Left colon (tissue), 2 donors: Measurements from ENCODE around the gene TUB. TPM values are rescaled to one million over a fixed set of nuclear protein-coding genes. Genes with fewer than 3 reads are reported as not detected.
A peak's percentile ranks its signal among the peaks of the same experiment; 100 is the strongest.

Source experiments
- ATAC-seq: fragments of 200-7000 bp; cut with Tn5 transposase; one replicate; pipeline ENCODE4 v1.9.1; 2020; ENCODE audit warnings: mild to moderate bottlenecking, moderate library complexity
- DNase-seq, 2 donors: peaks; one replicate each; pipeline ENCODE4 v3.0.0-alpha.2; 2020
- intact Hi-C, 2 donors: fragments of 100-400 bp; cut with DNase I in 1 of 2; cut with micrococcal nuclease in 1 of 2; formaldehyde crosslinking; loops; one replicate each; pipeline versions ENCODE4 v1.11.2 to v1.14.0; 2022; cut with DNase I, micrococcal nuclease
- total RNA-seq, 2 donors: library from RNA; stranded (reverse); fragmentation: NEBNext Ultra II Directional; extraction: Animal tissue kit (Norgen Biotek cat#: 25700); gene quantifications; one replicate each; pipeline ENCODE4 v1.2.1, GENCODE V29; 2021
- donor health status: DM: no; HTN: no; CAD: no.
- donor health status: DM: yes; HTN: yes; CAD: no.

TUB gene
- total RNA-seq, 2 donors from 2014 or later, result 0.89 to 2.2 TPM

DNA sequence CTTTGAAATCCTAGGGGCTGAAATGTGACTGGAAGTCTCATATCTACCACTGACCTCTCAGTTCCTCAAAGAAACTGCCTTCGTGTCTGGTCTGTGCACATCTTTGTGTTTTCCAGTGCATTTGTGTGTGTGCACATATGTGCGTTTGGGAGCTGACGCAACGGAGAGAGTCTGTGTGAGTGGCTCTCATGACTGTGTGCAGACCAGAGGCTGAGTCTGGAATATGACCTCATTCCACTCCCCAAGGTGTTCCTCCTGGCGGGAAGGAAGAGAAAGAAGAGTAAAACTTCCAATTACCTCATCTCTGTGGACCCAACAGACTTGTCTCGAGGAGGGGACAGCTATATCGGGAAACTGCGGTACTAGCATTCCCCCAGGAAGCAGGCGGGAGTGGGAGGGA lies 16.5 kb downstream of the TUB start:
- intact Hi-C loops, result loop anchor here in 1 of 2 donors (5.0 to 10.0 kb wide), 2 partner anchors 63 to 90 kb away; no protein-coding TSS in a partner anchor
- ATAC-seq (no peak), DNase-seq (no peak)

- intact Hi-C loops, result loop anchor here in 1 of 2 donors (5.0 to 10.0 kb wide), 2 partner anchors 63 to 91 kb away; no protein-coding TSS in a partner anchor
- ATAC-seq (no peak), DNase-seq (no peak)
These were observed 16.9 kb downstream of the TUB start for GRCh38 chr11:8097926-8098325.

DNA sequence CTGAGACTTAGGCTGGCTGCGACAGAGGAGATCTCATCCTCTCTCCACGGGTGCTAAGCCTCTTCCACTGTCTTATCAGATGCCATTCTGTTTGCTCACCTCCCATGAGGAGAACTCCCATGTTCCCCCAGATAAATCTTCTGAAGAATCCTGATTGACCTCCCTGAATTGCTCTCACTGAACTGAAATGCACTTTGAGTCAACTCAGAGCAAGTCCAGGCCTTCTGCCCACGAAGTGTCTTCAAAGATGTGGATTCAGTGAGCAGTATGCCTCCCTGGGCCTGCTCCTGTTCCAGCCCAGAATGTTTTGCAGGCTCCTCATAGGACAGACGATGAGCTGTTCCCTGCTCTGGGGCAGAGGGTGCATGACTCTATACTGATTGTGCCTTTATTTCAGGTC lies 17.4 kb downstream of the TUB start:
- no peak for ATAC-seq
- DNase-seq, result no peak
- intact Hi-C loops, result loop anchor here in 1 of 2 donors (5.0 to 10.0 kb wide), 2 partner anchors 64 to 91 kb away; no protein-coding TSS in a partner anchor

DNA sequence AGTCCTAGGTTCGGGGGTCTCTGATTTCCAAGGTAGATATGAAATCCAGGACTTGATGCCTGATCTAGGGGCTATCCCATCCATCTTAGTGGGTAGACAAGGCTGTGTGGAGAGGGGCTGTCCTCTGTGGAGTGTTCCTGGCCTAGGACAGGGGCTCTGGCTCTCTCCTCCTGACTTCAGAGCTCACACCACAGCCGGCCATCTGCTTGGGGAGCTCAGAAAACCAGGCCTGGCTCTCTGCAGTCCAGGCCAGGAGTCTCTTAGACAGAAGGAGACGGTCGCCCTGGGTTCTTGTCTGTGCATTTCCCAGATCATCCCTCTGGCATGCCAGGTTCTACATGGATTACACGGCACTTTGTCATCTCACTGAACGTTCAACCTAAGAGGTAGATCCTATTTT lies 17.9 kb downstream of the TUB start:
- ATAC-seq (no peak), DNase-seq (no peak)
- intact Hi-C loops, result loop anchor here in 1 of 2 donors (5.0 to 10.0 kb wide), 2 partner anchors 64 to 92 kb away; no protein-coding TSS in a partner anchor

GRCh38 chr11:8099291-8099899 lies 18.4 kb downstream of the TUB start:
- intact Hi-C loops, result loop anchor here in 1 of 2 donors (5.0 to 10.0 kb wide), 2 partner anchors 65 to 92 kb away; no protein-coding TSS in a partner anchor
- DNase-seq, result peak in 1 of 2 donors; percentile 83
- peak; percentile 80 for ATAC-seq

- intact Hi-C loops, result no loop called here
- DNase-seq, result no peak
These were observed 19.1 kb downstream of the TUB start for GRCh38 chr11:8100158-8100557.

DNA sequence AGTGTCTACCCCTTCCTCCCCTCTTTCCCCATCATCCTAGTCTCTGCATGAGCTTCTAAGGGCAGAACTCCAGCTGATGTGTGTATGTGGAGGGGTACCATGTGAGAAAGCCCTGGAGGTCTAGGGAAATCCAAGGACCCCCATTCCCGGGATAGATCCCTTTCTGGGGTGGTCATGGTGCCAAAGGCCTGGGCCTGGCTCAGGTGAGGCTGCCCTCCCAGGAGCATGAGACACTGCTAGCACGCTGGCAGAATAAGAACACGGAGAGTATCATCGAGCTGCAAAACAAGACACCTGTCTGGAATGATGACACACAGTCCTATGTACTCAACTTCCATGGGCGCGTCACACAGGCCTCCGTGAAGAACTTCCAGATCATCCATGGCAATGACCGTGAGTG lies 19.6 kb downstream of the TUB start:
- intact Hi-C loops, result no loop called here
- no peak for DNase-seq
- no peak for ATAC-seq

More at GRCh38 chr11:8100158-8100557, 19.1 kb downstream of the TUB start:
- ATAC-seq, result no peak

GRCh38 chr11:8101421-8101820 lies 20.4 kb downstream of the TUB start:
- DNase-seq (no peak), ATAC-seq (no peak)
- intact Hi-C loops, result no loop called here

GRCh38 chr11:8102296-8102915 lies 21.4 kb downstream of the TUB start:
- intact Hi-C loops, result no loop called here
- DNase-seq (no peak), ATAC-seq (no peak)

DNA sequence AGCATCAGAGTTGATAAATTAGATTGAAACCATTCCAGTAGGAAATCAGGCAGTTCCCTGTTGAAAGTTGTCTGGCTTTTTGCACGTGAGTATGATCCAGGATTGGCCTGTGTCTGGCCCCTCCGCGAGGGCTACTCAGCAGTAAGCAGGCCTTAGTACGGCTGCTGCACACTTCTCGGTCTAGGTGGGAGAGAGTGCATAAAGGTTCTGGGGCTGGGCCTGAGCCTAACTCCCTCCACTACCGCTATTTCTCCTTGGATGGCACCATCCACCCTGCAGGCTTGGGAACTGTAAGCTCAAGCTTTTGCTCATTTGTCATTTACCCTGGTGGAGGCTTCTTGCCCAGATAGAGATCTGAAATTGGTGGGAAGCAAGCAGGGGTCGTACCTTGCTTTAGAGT lies 22.0 kb downstream of the TUB start:
- DNase-seq, result no peak
- no peak for ATAC-seq
- intact Hi-C loops, result no loop called here

GRCh38 chr11:8103909-8104308 lies 22.9 kb downstream of the TUB start:
- ATAC-seq (no peak), DNase-seq (no peak)
- intact Hi-C loops, result no loop called here

GRCh38 chr11:8105133-8105532 lies 24.1 kb downstream of the TUB start:
- no peak for DNase-seq
- intact Hi-C loops, result no loop called here
- ATAC-seq, result no peak

DNA sequence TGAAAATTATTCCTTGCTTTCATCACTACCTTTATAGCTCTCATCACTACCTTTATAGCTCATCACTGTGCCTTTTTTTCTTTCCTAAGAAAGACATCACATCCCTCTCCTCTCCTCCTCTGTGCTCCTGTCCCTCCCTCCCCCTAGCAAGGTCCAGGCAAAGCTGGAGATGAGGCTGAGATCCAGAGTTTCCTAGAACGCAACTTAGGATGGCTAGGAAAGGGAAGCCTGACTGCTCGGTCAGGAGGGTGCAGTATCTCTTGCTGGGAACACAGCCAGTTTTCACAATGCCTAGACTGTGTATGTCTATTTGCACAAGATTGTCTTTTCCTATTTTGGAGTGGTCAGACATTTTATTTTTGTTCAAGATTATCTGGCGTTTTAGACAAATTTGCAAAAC lies 24.7 kb downstream of the TUB start:
- intact Hi-C loops, result no loop called here

DNA sequence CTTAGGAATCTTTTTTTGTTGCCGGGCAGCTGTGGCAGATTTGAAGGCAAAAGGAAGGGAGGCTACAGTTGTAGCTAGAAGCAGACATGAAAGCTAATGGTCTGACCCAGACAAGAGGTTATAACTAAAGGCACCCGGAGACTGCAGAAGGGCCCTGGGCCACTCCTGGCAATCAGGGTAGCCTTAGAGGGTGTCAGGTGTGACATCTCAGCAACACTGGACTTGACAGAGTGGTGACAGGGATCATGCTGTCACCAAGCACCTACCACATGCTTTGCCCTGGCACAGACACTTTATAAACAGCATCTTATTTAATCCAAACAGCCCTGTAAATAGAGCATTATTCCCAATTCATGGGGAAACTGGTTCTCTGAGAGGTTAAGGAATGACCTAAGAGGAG lies 25.7 kb downstream of the TUB start:
- no peak for ATAC-seq
- DNase-seq, result no peak
- intact Hi-C loops, result no loop called here

More for the DNA sequence above, 24.7 kb downstream of the TUB start:
- ATAC-seq (no peak), DNase-seq (no peak)

DNA sequence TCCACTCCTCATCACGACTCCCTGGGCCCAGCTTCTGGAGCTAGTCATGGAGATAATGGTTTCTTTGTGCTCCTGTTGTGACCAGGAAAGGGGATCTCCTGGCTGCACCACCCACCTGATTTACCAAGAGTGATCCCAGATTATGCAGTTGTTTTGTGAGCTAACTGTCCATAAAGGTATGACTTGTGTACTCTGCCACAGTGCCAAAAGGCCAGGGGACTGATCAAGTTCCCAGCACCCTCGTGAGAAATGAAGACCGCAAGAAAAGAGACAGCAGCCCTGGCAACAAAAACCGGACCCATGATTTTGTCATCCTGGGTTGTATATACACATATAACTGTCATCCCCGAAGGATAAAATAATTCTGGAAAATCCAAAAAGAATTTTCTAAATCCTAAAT lies 26.6 kb downstream of the TUB start:
- intact Hi-C loops, result no loop called here
- DNase-seq, result no peak
- no peak for ATAC-seq

- intact Hi-C loops, result no loop called here
- ATAC-seq (no peak), DNase-seq (no peak)
These were observed 27.4 kb downstream of the TUB start for GRCh38 chr11:8108421-8108820.

DNA sequence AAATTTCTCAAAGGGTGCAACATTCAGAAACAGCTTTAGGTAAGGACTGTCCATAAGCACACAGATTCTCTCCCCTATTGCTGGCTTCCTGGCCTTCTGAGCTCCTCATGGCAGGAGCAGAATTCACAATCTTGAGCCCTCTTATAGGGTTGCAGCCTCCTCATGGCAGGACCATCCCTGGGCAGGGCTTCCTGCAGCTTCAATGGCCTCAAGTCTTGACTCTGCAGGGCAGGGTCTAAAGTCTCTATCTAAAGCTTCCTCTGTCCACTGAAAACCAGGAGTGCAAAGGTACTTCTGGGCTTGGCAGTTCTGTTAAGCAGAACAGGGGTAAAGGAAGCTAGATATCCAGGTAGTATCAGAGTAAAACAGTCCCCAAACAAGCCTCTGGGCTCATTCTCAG lies 28.7 kb downstream of the TUB start:
- DNase-seq (no peak), ATAC-seq (no peak)
- intact Hi-C loops, result no loop called here

- DNase-seq (no peak), ATAC-seq (peak; percentile 30)
- intact Hi-C loops, result no loop called here
These were observed 29.4 kb downstream of the TUB start for GRCh38 chr11:8110396-8110795.

DNA sequence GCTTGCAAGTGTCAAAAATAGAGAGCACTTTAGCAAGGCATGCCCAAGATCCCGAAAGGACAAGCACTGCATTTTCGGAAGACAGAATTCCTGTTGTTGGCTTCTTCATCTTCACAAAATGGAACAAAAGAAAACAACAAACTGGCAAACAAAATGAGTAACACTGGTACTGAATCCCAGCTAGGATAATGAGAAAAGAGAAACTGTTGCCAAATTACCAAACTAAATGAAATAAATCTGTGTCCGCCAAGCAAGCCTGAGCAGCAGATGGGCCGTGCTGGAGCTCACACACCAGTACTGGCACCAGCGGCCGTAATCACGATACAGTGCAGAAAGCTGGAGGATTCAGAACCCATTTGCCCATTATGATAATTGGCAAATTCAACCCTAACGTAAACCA lies 30.6 kb downstream of the TUB start:
- intact Hi-C loops, result no loop called here
- no peak for DNase-seq

DNA sequence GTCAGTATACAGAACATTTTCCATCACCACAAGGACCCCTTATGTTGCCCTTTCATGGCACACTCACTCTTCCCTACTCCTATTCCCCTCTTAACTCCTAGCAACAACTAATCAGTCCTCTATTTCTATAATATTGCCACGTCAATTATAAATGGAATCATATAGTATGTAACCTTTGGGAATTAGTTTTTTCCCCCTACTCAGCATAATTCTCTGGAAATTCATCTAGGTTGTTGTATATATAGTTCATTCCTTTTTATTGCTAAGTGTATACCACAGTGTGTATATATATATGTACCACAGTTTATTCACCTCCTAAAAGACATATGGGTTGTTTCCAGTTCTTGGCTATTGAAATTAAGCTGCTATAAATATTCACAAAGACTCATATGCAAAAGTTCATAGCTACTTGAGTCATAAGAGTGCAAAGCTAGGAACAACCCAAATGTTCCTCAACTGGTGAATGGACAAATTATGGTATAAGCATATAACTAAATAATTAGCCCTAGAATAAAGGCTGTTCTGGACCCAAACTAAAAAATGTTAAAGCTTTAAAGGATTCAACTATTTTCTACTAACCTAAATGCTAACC lies 41.3 kb downstream of the TUB start:
- DNase-seq, result no peak
- ATAC-seq, result no peak
- intact Hi-C loops, result no loop called here

More for the DNA sequence above, 30.6 kb downstream of the TUB start:
- no peak for ATAC-seq
